ENCODE results near the gene ZXDC. TPM values are rescaled to one million over a fixed set of nuclear protein-coding genes. Genes with fewer than 3 reads are reported as not detected.

ZXDC gene
- total RNA-seq, 4 donors from 2014 or later = 18.5 to 57.9 (median 33.5) TPM

DNA sequence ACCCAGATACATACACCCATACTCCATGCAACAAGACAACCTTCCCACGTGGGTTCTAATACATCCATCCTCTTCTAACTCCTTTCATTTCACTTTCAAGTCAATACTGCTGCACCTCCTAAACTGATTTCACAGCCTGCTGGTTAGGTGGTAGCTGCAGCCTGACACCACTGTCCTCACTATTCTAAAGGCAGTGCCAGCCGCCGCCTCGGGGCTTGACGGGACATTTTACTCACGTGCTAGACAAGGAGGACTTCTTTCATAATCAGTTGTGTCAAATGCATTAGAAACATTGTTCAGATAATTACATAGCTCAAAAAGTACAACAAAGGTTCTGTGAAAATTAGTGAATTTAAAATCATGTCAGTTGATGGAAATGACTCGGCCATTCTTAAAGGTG, 35.6 kb upstream of the ZXDC start:
- no peak for DNase-seq
- H3K27me3 ChIP-seq = no peaks in the 10 kb centered on the region
- no peaks in the 10 kb centered on the region for H3K36me3 ChIP-seq
- no peaks in the 10 kb centered on the region for H3K9me3 ChIP-seq
- H3K4me3 ChIP-seq = no peak overlapping the region
- intact Hi-C loops (cut with DNase I; ENCODE audit: low total_unique reads) = no loop called here
- no peaks in the 10 kb centered on the region for H3K4me1 ChIP-seq
- no peak for TF ChIP-seq CTCF (IDR thresholded peaks at IDR 0.05)
- TF ChIP-seq POLR2A (IDR thresholded peaks at IDR 0.05) = no peak
- no peak overlapping the region for H3K27ac ChIP-seq

- DNase-seq = no peak
- intact Hi-C loops (cut with DNase I; ENCODE audit: low total_unique reads) = no loop called here
- TF ChIP-seq CTCF (IDR thresholded peaks at IDR 0.05) (no peak), POLR2A (IDR thresholded peaks at IDR 0.05) (no peak)
Observed at GRCh38 chr3:126510308-126510910, 34.7 kb upstream of the ZXDC start.

DNA sequence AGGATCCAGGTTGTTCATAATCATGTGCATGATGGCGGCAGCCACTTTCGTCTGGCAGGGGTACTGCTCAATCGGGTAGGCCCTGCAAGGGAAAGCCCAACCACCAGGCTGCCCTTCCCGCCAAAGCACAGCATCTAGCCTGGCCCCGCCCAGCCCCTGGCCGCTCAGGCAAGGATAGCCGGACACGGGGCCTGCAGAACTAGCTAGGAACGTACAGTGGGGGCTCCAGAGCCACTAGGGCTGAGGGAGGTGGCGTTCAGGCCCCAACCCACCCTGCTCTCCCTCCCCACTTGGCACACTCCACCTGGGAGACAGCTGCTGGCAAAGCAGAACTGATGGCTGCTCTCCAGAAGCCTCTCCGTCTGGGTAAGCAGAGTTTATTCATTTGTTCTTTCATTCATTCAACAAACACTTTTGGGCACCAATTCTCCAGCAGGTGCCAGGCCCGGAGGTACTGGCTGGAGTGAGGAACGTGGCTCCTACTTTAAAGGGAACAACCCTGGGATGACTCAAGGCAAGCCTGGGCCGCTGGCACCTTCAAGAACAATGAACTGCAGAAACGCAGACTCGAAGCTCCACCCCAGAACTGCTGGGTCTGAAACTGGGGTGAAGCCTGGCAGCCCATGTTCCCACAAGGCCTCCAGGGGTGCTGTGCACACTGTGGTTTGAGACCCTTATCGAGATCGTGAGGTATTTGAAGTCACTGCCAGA, 34.1 kb upstream of the ZXDC start:
- Histone ChIP-seq H3K9me3 (no peaks in the 10 kb centered on the region), H3K4me1 (no peaks in the 10 kb centered on the region), H3K4me3 (no peak overlapping the region), H3K27me3 (no peaks in the 10 kb centered on the region), H3K36me3 (no peaks in the 10 kb centered on the region), H3K27ac (no peak overlapping the region)
- intact Hi-C loops (cut with DNase I; ENCODE audit: low total_unique reads) = no loop called here
- no peak for DNase-seq
- TF ChIP-seq POLR2A (IDR thresholded peaks at IDR 0.05) = no peak
- no peak for TF ChIP-seq CTCF (IDR thresholded peaks at IDR 0.05)

More at GRCh38 chr3:126510308-126510910, 34.7 kb upstream of the ZXDC start:
- Histone ChIP-seq H3K4me3 (no peak overlapping the region), H3K36me3 (no peaks in the 10 kb centered on the region), H3K9me3 (no peaks in the 10 kb centered on the region), H3K4me1 (no peaks in the 10 kb centered on the region), H3K27ac (no peak overlapping the region), H3K27me3 (no peaks in the 10 kb centered on the region)

- no peak overlapping the region for H3K27ac ChIP-seq
- no peaks in the 10 kb centered on the region for H3K4me1 ChIP-seq
- no peak for DNase-seq
- no peaks in the 10 kb centered on the region for H3K36me3 ChIP-seq
- intact Hi-C loops (cut with DNase I; ENCODE audit: low total_unique reads) = no loop called here
- no peak for TF ChIP-seq CTCF (IDR thresholded peaks at IDR 0.05)
- TF ChIP-seq POLR2A (IDR thresholded peaks at IDR 0.05) = no peak
- no peak overlapping the region for H3K4me3 ChIP-seq
- no peaks in the 10 kb centered on the region for H3K9me3 ChIP-seq
- H3K27me3 ChIP-seq = no peaks in the 10 kb centered on the region
Observed at GRCh38 chr3:126508564-126508964, 32.9 kb upstream of the ZXDC start.

- no peak overlapping the region for H3K4me3 ChIP-seq
- no peaks in the 10 kb centered on the region for H3K9me3 ChIP-seq
- no peaks in the 10 kb centered on the region for H3K4me1 ChIP-seq
- DNase-seq = no peak
- H3K36me3 ChIP-seq = no peaks in the 10 kb centered on the region
- H3K27ac ChIP-seq = no peak overlapping the region
- TF ChIP-seq CTCF (IDR thresholded peaks at IDR 0.05) (no peak), POLR2A (IDR thresholded peaks at IDR 0.05) (no peak)
- no peaks in the 10 kb centered on the region for H3K27me3 ChIP-seq
- intact Hi-C loops (cut with DNase I; ENCODE audit: low total_unique reads) = no loop called here
Observed at GRCh38 chr3:126507886-126508285, 32.2 kb upstream of the ZXDC start.

Data from uterus (tissue), 4 donors.